Erythroblast (primary cell): ENCODE measurements around the gene SMU1.

ENCODE experiments used
- GATA1 ChIP-seq: IDR thresholded peaks from 2 replicates; pipeline ENCODE4 v1.6.1; 2011; ENCODE audit warnings: low read depth, mild to moderate bottlenecking, control low read depth, low read length, moderate library complexity
- POLR2A ChIP-seq: IDR thresholded peaks from 2 replicates; pipeline ENCODE4 v1.6.1; 2011; ENCODE audit warnings: mild to moderate bottlenecking, low read length

DNA sequence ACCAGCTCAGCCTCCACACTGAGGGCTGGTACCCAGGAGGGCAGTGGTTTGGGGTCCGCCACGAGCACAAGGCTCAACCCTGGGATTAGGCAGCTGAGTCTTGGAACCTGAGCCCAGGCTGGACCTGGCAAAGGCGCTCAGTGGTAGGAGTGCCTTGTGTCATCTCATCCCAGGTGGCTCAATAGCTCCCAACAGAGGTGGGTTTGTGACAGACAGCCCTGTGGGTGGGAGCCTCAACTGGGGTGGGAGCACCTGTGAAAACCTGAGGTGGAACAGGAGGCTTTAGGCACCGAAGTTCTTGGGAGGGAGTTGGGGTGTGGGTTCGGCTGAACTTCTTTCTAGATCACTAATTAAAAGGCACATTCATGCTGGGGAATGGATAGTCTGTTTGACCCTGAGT, 35.2 kb upstream of the SMU1 start:
- TF ChIP-seq POLR2A = no peak
- TF ChIP-seq GATA1 = no peak
